Activated T-cell treated with anti-CD3 and anti-CD28 coated beads, Interleukin-2, amount 50 U/mL, for 48 hours (primary cell): ENCODE results near the gene CYP2C18.
"Not testable (repeated sequence)": the region's sequence is repeated elsewhere in the genome, so short reads cannot be mapped to it uniquely, and the experiment has no call there.

Source experiments
- DNase-seq, 2 experiments: peaks; one replicate each; pipeline ENCODE4 v3.0.0-alpha.2; 2020

The CYP2C18 gene

GRCh38 chr10:94683214-94684054 lies at the start of gene CYP2C18:
TSS of gene CYP2C18 (plus strand) at chr10:94683729. CDS start at chr10:94683820, 91 bp downstream.
- DNase-seq, result no peak

- not testable (repeated sequence) for DNase-seq
These were observed 45.4 kb upstream of the CYP2C18 start for GRCh38 chr10:94638097-94638496.

- no peak for DNase-seq
These were observed 43.6 kb upstream of the CYP2C18 start for GRCh38 chr10:94639902-94640301.

- DNase-seq, result no peak
These were observed 43.0 kb upstream of the CYP2C18 start for GRCh38 chr10:94640562-94640961.

- DNase-seq, result no peak
These were observed 42.0 kb upstream of the CYP2C18 start for GRCh38 chr10:94641480-94641879.

- DNase-seq, result no peak
These were observed 39.2 kb upstream of the CYP2C18 start for GRCh38 chr10:94644352-94644751.

GRCh38 chr10:94645285-94645684 lies 38.2 kb upstream of the CYP2C18 start:
- DNase-seq, result no peak

GRCh38 chr10:94655201-94655600 lies 28.3 kb upstream of the CYP2C18 start:
- not testable (repeated sequence) for DNase-seq

- DNase-seq, result not testable (repeated sequence)
These were observed 20.5 kb upstream of the CYP2C18 start for GRCh38 chr10:94663061-94663460.

- DNase-seq, result no peak
These were observed 17.0 kb upstream of the CYP2C18 start for GRCh38 chr10:94666391-94667102.

- DNase-seq, result no peak
These were observed 9.8 kb upstream of the CYP2C18 start for GRCh38 chr10:94673614-94674321.

GRCh38 chr10:94676496-94676895 lies 7.0 kb upstream of the CYP2C18 start:
- DNase-seq, result no peak

- DNase-seq, result no peak
These were observed 5.8 kb upstream of the CYP2C18 start for GRCh38 chr10:94677691-94678090.

GRCh38 chr10:94678475-94678874 lies 5.1 kb upstream of the CYP2C18 start:
- DNase-seq, result no peak

- no peak for DNase-seq
These were observed 3.0 kb upstream of the CYP2C18 start for GRCh38 chr10:94680544-94680943.

- not testable (repeated sequence) for DNase-seq
These were observed 893 bp upstream of the CYP2C18 start for GRCh38 chr10:94682636-94683035.

GRCh38 chr10:94687625-94688248 lies 4.2 kb downstream of the CYP2C18 start:
- DNase-seq, result no peak

- DNase-seq, result no peak
These were observed 22.6 kb downstream of the CYP2C18 start for GRCh38 chr10:94706089-94706488.

GRCh38 chr10:94710578-94710977 lies 27.0 kb downstream of the CYP2C18 start:
- DNase-seq, result no peak

GRCh38 chr10:94725871-94726270 lies 42.3 kb downstream of the CYP2C18 start:
- no peak for DNase-seq

GRCh38 chr10:94735197-94735596 lies 51.7 kb downstream of the CYP2C18 start:
- no peak for DNase-seq

- DNase-seq, result no peak
These were observed 55.1 kb downstream of the CYP2C18 start for GRCh38 chr10:94738588-94738987.

- no peak for DNase-seq
These were observed 63.6 kb downstream of the CYP2C18 start for GRCh38 chr10:94747137-94747536.
